IPS DF 4.7 (cell line): ENCODE data around the gene CACNA2D4.

Source experiments
- DNase-seq: peaks from one replicate; pipeline ENCODE4 v3.0.0-alpha.2; 2013; ENCODE audit warnings: low spot score; ENCODE audit errors: extremely low read depth

CACNA2D4 gene

GRCh38 chr12:1804545-1805332, 113.7 kb downstream of the CACNA2D4 start:
- DNase-seq: peak; percentile 86

DNA sequence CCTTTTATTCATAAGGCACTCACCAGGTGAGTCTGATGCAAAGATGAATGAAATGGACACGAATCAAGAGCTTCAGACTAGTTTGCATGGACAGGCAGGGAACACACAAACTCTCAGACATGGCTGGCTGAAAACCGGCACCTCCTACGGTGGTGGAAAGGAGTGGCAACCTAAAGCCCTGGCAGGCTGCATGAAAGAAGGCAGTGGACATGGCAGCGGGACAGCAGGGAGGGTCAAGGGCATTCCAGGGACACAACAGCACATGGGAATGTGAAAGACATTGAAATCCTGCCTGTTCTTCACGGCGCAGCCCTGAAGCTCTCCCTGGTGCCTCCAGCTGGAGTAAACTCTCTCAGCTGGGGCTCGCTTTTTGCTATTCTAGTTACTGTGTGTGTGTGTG, 114.7 kb downstream of the CACNA2D4 start:
- no peak for DNase-seq

GRCh38 chr12:1801303-1801975, 117.0 kb downstream of the CACNA2D4 start:
- DNase-seq: no peak

- DNase-seq: no peak
Observed at GRCh38 chr12:1800401-1801302, 117.8 kb downstream of the CACNA2D4 start.

- no peak for DNase-seq
Observed at GRCh38 chr12:1799882-1800400, 118.5 kb downstream of the CACNA2D4 start.

DNA sequence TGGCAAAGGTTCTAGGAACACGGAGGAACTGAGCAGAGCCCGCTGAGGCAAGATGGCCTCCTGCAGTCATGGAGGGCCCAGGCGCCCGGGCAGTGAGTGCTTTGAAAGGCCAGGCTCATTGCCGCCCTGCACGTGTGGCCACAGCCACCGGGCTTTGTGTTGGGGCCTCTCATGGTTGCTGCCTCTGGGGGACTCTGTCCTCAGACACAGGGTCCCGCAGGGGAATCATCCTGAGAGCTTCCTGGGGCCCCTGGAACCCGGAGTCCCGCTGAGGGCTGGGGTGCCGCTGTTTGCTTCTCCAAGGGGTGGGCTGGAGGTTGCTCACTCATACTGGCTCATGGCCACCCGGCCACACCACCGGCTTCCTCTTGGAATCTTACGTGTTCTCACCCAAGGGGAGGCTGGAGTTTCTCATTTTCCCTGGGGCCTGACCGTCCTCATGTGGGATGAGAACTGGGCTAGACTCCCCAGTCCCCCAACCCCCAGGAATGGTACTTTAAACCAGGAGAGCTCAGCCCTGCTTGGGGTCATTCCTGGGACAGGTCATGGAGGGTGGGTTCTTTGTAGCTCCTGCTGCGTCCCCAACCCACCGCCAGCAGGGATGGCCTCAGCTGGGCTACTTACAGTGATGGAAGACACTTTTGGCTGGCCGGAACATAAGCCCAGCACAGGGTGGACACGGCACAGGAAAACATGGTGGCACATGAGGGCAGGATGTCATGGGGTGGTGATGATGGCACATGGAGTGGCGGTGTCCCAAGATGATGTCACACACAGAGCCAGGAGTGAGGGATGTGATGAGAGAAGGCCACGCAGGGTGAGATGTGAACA, 119.2 kb downstream of the CACNA2D4 start:
- DNase-seq: no peak

- DNase-seq: no peak
Observed at GRCh38 chr12:1798641-1799020, 119.8 kb downstream of the CACNA2D4 start.

GRCh38 chr12:1797991-1798640, 120.3 kb downstream of the CACNA2D4 start:
- DNase-seq: no peak

- no peak for DNase-seq
Observed at GRCh38 chr12:1797011-1797901, 121.2 kb downstream of the CACNA2D4 start.

DNA sequence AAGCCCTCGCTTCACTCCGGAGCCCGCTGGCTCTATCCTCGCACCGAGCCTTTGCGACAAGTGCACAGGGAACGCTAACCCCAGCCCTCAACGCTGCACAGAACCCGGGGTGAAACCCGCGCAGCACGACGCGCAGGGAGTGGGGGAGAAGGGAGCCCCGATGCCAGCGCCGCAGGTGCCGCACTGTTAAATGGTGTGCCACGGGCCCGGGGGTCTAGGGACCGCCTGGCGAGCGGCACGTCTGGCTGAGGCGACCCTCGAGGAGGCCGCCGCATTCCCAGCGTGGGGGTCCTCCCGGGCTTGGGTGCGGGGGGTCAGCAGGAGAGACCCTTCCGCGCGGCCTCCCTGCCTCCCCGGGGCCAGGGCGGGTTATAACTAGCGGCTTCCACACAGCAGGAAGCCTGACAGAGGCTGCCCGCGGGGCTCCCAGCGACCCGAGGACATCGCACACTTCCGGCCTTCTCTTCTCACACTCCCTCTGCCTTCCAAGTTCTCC, 121.9 kb downstream of the CACNA2D4 start:
- DNase-seq: no peak

GRCh38 chr12:1795785-1796514, 122.5 kb downstream of the CACNA2D4 start:
- no peak for DNase-seq

- DNase-seq: no peak
Observed at GRCh38 chr12:1795221-1795784, 123.1 kb downstream of the CACNA2D4 start.

DNA sequence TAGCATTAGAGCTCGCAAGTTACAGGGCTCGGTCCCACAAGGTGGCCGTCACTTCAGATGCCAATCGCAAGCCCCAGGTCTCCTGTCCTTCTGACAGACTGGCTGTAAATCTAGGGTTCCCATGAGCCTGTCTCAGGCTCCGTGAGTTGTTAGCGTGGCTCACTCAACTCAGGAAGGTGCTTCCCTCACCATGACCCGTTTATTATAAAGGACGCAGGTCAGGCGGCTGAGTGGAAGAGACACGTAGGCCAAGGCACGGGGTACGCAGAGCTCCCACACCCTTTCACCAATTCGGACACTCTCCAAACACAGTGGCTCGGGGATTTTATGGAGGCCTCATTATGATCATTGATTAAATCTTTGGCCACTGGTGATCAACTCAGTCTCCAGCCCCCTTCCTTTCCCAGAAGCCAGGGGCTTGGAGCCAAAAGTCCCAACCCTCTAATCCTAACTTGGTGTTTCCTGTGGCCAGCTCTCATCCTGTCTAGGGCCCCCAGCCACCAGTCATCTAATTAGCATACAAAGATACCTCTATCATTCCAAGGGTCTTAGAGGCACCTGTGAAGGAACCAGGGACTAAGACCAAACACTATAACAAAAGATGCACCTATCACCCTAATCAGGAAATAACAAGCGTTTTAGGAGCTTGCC, 123.9 kb downstream of the CACNA2D4 start:
- DNase-seq: no peak

GRCh38 chr12:1793426-1794210, 124.8 kb downstream of the CACNA2D4 start:
- no peak for DNase-seq

DNA sequence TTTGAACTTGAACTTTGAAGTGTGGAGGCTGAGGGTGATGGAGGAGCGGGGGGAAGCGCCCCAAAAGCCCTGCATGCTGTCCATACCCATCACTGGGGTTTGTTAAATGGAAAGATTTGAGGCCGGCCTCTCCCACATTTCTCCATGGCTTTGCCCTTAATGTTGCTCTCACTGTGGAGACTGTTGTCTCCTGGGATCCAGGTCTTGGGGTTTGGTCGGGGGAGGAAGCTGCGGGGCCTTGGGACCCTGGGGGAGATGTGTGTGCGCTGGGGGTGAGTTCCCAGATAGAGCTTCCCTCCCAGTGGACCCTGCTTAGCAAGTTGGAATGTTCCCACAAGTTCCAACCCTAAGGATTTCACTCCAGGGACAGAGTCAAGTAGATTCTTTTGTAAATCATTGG, 126.0 kb downstream of the CACNA2D4 start:
- no peak for DNase-seq

DNA sequence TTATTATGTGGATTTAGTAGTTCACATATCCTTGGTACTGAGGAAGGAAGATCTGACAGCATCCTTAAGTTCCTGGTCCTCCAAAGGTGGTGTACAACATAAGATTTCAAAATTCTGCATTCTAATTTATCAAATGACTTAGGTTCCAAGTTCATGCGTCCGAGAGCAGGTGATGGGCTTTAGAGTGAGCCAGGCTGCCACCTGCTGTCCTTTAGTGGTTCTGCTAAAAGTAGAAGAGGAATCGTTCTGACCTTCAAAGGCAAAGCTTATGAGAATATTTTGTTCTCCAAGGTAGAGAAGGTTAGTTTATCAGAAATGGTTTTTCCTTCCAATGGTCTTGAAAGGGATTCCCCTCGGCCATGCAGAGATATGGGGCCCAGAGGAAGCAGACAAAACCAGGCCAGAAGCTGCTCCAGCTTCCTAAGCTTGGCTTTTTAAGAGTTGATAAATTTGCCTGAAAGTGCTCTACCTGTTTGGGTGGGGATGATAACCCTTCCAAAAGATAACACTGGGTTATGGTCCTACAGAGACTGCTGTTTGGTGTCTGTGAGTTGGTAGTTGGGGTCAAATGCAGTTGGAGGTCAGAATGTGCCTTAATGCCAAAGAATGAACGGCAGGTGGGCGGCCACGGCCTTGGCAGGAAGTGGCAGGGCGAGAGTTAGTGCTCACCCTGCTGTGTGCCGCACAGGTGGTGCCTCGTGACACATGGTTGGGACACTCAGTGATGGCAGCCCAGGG, 127.2 kb downstream of the CACNA2D4 start:
- DNase-seq: no peak
